ENCODE measurements around the gene STPG2. TPM values are rescaled to one million over a fixed set of nuclear protein-coding genes. Genes with fewer than 3 reads are reported as not detected.
"Not testable (repeated sequence)": the region's sequence is repeated elsewhere in the genome, so short reads cannot be mapped to it uniquely, and the experiment has no call there.

The STPG2 gene
- total RNA-seq, 1 donor from 2014 or later, result not detected

GRCh38 chr4:97653701-97654100 is 489.6 kb downstream of the STPG2 start:
- H3K4me3 ChIP-seq, result no peak overlapping the region
- H3K27me3 ChIP-seq (ENCODE audit: low read depth), result no peaks in the 10 kb centered on the region
- H3K4me1 ChIP-seq, result no peaks in the 10 kb centered on the region
- no peaks in the 10 kb centered on the region for H3K9me3 ChIP-seq (replicated peaks)
- no peak for DNase-seq
- intact Hi-C loops (cut with micrococcal nuclease), result no loop called here
- no peaks in the 10 kb centered on the region for H3K36me3 ChIP-seq
- TF ChIP-seq CTCF (IDR thresholded peaks at IDR 0.05; ENCODE audit: borderline replicate concordance), result no peak
- H3K27ac ChIP-seq (replicated peaks), result no peak overlapping the region

- TF ChIP-seq CTCF (IDR thresholded peaks at IDR 0.05; ENCODE audit: borderline replicate concordance), result no peak
- Histone ChIP-seq H3K4me3 (no peak overlapping the region), H3K36me3 (no peaks in the 10 kb centered on the region), H3K4me1 (peaks cover 8% of the 10 kb centered on the region), H3K27ac (replicated peaks) (no peak overlapping the region), H3K27me3 (ENCODE audit: low read depth) (no peaks in the 10 kb centered on the region), H3K9me3 (replicated peaks) (no peaks in the 10 kb centered on the region)
- intact Hi-C loops (cut with micrococcal nuclease), result no loop called here
- peak; percentile 20 for DNase-seq
Observed at GRCh38 chr4:97646997-97647396, 496.3 kb downstream of the STPG2 start.

- H3K9me3 ChIP-seq (replicated peaks), result no peaks in the 10 kb centered on the region
- H3K27me3 ChIP-seq (ENCODE audit: low read depth), result no peaks in the 10 kb centered on the region
- H3K4me1 ChIP-seq, result peaks cover 8% of the 10 kb centered on the region
- no peak overlapping the region for H3K27ac ChIP-seq (replicated peaks)
- TF ChIP-seq CTCF (IDR thresholded peaks at IDR 0.05; ENCODE audit: borderline replicate concordance), result no peak
- no peak for DNase-seq
- no peaks in the 10 kb centered on the region for H3K36me3 ChIP-seq
- intact Hi-C loops (cut with micrococcal nuclease), result no loop called here
- H3K4me3 ChIP-seq, result no peak overlapping the region
Observed at GRCh38 chr4:97645071-97645821, 498.0 kb downstream of the STPG2 start.

GRCh38 chr4:97643179-97643578 is 500.1 kb downstream of the STPG2 start:
- Histone ChIP-seq H3K27me3 (ENCODE audit: low read depth) (no peaks in the 10 kb centered on the region), H3K9me3 (replicated peaks) (no peaks in the 10 kb centered on the region), H3K4me1 (peaks cover 8% of the 10 kb centered on the region), H3K4me3 (no peak overlapping the region), H3K36me3 (no peaks in the 10 kb centered on the region), H3K27ac (replicated peaks) (no peak overlapping the region)
- intact Hi-C loops (cut with micrococcal nuclease), result no loop called here
- no peak for DNase-seq
- no peak for TF ChIP-seq CTCF (IDR thresholded peaks at IDR 0.05; ENCODE audit: borderline replicate concordance)

- intact Hi-C loops (cut with micrococcal nuclease), result no loop called here
- DNase-seq, result no peak
Observed at GRCh38 chr4:97639961-97640360, 503.3 kb downstream of the STPG2 start.

GRCh38 chr4:97633831-97634230 is 509.4 kb downstream of the STPG2 start:
- H3K4me3 ChIP-seq; H3K4me1 ChIP-seq; H3K36me3 ChIP-seq; intact Hi-C loops (cut with micrococcal nuclease); DNase-seq; H3K27ac ChIP-seq (replicated peaks); H3K27me3 ChIP-seq (ENCODE audit: low read depth): not testable (repeated sequence)
- peaks cover 12% of the 10 kb centered on the region for H3K9me3 ChIP-seq (replicated peaks)

More at GRCh38 chr4:97639961-97640360, 503.3 kb downstream of the STPG2 start:
- Histone ChIP-seq H3K27ac (replicated peaks) (no peak overlapping the region), H3K36me3 (no peaks in the 10 kb centered on the region), H3K4me1 (peaks cover 3% of the 10 kb centered on the region), H3K4me3 (no peak overlapping the region), H3K9me3 (replicated peaks) (peaks cover 4% of the 10 kb centered on the region), H3K27me3 (ENCODE audit: low read depth) (no peaks in the 10 kb centered on the region)
- no peak for TF ChIP-seq CTCF (IDR thresholded peaks at IDR 0.05; ENCODE audit: borderline replicate concordance)
